Fibroblast of lung (primary cell): ENCODE results near the gene PRSS12. TPM values are rescaled to one million over a fixed set of nuclear protein-coding genes. Genes with fewer than 3 reads are reported as not detected.
A peak's percentile ranks its signal among the peaks of the same experiment; 100 is the strongest.

ENCODE experiments used
- DNase-seq, 2 donors: peaks; one replicate each; pipeline versions ENCODE4 v3.0.0 to v3.0.0-alpha.2; 2010; ENCODE audit warnings: low read depth in 2 of 2
- H2AFZ ChIP-seq: 2 replicates; pipeline ENCODE4 v1.5.1; 2012; ENCODE audit warnings: low read length, control low read depth, inconsistent platforms
- H3K27ac ChIP-seq: 2 replicates; pipeline ENCODE4 v1.5.1; 2011; ENCODE audit warnings: low read length, control low read depth; ENCODE audit not compliant: insufficient read depth
- H3K27me3 ChIP-seq: 2 replicates; pipeline ENCODE4 v1.5.1; 2011; ENCODE audit warnings: mild to moderate bottlenecking, low read length; ENCODE audit not compliant: control insufficient read depth, insufficient read depth
- H3K36me3 ChIP-seq: 2 replicates; pipeline ENCODE4 v1.5.1; 2011; ENCODE audit warnings: low read length; ENCODE audit not compliant: control insufficient read depth, insufficient read depth
- H3K4me1 ChIP-seq: 2 replicates; pipeline ENCODE4 v1.5.1; 2011; ENCODE audit warnings: low read length; ENCODE audit not compliant: control insufficient read depth, insufficient read depth; ENCODE audit errors: extremely low read depth
- H3K4me2 ChIP-seq: 2 replicates; pipeline ENCODE4 v1.5.1; 2011; ENCODE audit warnings: low read length, control low read depth; ENCODE audit not compliant: insufficient read depth; ENCODE audit errors: extremely low read depth
- H3K4me3 ChIP-seq, 4 experiments: fragments of 200-600 bp in 1 of 4; sonication (generic) in 1 of 4; replicated peaks in 1 of 4; 2 replicates each; pipeline ENCODE4 v1.5.1; 2011 to 2016; ENCODE audit warnings: low read length in 4 of 4, low read depth in 3 of 4, mild to moderate bottlenecking in 3 of 4, control low read depth in 2 of 4, inconsistent platforms in 1 of 4, mixed read lengths in 1 of 4; ENCODE audit not compliant: insufficient read depth in 1 of 4; ENCODE audit errors: control extremely low read depth in 1 of 4
- H3K79me2 ChIP-seq: 2 replicates; pipeline ENCODE4 v1.5.1; 2012; ENCODE audit warnings: mild to moderate bottlenecking, low read length, inconsistent platforms; ENCODE audit not compliant: control insufficient read depth, insufficient read depth
- H3K9ac ChIP-seq: 2 replicates; pipeline ENCODE4 v1.5.1; 2011; ENCODE audit warnings: mild to moderate bottlenecking, low read length, control low read depth; ENCODE audit not compliant: insufficient read depth
- H3K9me3 ChIP-seq: 2 replicates; pipeline ENCODE4 v1.5.1; 2012; ENCODE audit warnings: low read depth, low read length; ENCODE audit not compliant: control insufficient read depth, insufficient read depth
- H4K20me1 ChIP-seq: 2 replicates; pipeline ENCODE4 v1.5.1; 2011; ENCODE audit warnings: low read length; ENCODE audit not compliant: control insufficient read depth, insufficient read depth; ENCODE audit errors: extremely low read depth
- CTCF ChIP-seq, 2 donors: IDR thresholded peaks in 1 of 2; conservative IDR thresholded peaks in 1 of 2; 1 replicate in 1 of 2; 2 replicates in 1 of 2; pipeline ENCODE4 v1.5.1; 2011 to 2012; ENCODE audit warnings: low read length in 2 of 2, control low read depth in 1 of 2, inconsistent platforms in 1 of 2, low read depth in 1 of 2, mild to moderate bottlenecking in 1 of 2
- EZH2 ChIP-seq: IDR thresholded peaks from 2 replicates; pipeline ENCODE4 v1.5.1; 2012; ENCODE audit warnings: low read length, control low read depth, mild to moderate bottlenecking; ENCODE audit errors: missing control alignments
- polyA plus RNA-seq, 2 donors: library from polyadenylated mRNA; depleted of rRNA in 1 of 2; stranded (reverse) in 1 of 2; unstranded in 1 of 2; fragments of >200 nt; gene quantifications; 2 replicates each; pipeline ENCODE4 v1.2.1, GENCODE V29; 2011 to 2012; ENCODE audit warnings: missing spikeins in 1 of 2
- total RNA-seq: library from RNA; depleted of rRNA; stranded (reverse); fragments of >200 nt; gene quantifications from 2 replicates; pipeline ENCODE4 v1.2.1, GENCODE V29; 2014

PRSS12 gene
- total and polyA plus RNA-seq, 2 donors (not counting 1 experiment from before 2014, with no cell fraction given): 59.9 to 104 TPM

- TF ChIP-seq EZH2: no peak
- TF ChIP-seq CTCF (conservative IDR thresholded peaks at IDR 0.05 in 1 of 2, IDR thresholded peaks at IDR 0.05 in 1 of 2; ENCODE audit: low read depth in 1 of 2, low read length in 2 of 2): no peak
- H3K4me3 ChIP-seq: no peak overlapping the region
- no peaks in the 10 kb centered on the region for H3K79me2 ChIP-seq
- no peak for DNase-seq
- no peak overlapping the region for H3K4me2 ChIP-seq
- H3K36me3 ChIP-seq: no peaks in the 10 kb centered on the region
- H3K4me1 ChIP-seq: no peaks in the 10 kb centered on the region
- no peaks in the 10 kb centered on the region for H4K20me1 ChIP-seq
- H3K27me3 ChIP-seq: no peaks in the 10 kb centered on the region
- no peaks in the 10 kb centered on the region for H3K9me3 ChIP-seq
- no peak overlapping the region for H3K27ac ChIP-seq
- no peak overlapping the region for H2AFZ ChIP-seq
- H3K9ac ChIP-seq: no peak overlapping the region
Measured at GRCh38 chr4:118398226-118399090, 45.7 kb upstream of the PRSS12 start.

GRCh38 chr4:118397623-118397979 lies 44.8 kb upstream of the PRSS12 start:
- H3K9me3 ChIP-seq: no peaks in the 10 kb centered on the region
- H3K4me3 ChIP-seq: no peak overlapping the region
- no peaks in the 10 kb centered on the region for H4K20me1 ChIP-seq
- no peak overlapping the region for H3K9ac ChIP-seq
- no peaks in the 10 kb centered on the region for H3K4me1 ChIP-seq
- no peak overlapping the region for H3K4me2 ChIP-seq
- H3K27ac ChIP-seq: no peak overlapping the region
- no peaks in the 10 kb centered on the region for H3K36me3 ChIP-seq
- H3K27me3 ChIP-seq: no peaks in the 10 kb centered on the region
- H3K79me2 ChIP-seq: no peaks in the 10 kb centered on the region
- TF ChIP-seq EZH2 (no peak), CTCF (conservative IDR thresholded peaks at IDR 0.05 in 1 of 2, IDR thresholded peaks at IDR 0.05 in 1 of 2; ENCODE audit: low read depth in 1 of 2, low read length in 2 of 2) (no peak)
- H2AFZ ChIP-seq: no peak overlapping the region
- no peak for DNase-seq

- Histone ChIP-seq H3K27ac (no peak overlapping the region), H3K36me3 (no peaks in the 10 kb centered on the region), H3K4me2 (no peak overlapping the region), H3K79me2 (no peaks in the 10 kb centered on the region), H4K20me1 (no peaks in the 10 kb centered on the region), H2AFZ (peak overlapping the region; percentile 23), H3K4me3 (no peak overlapping the region), H3K9ac (no peak overlapping the region), H3K27me3 (no peaks in the 10 kb centered on the region), H3K4me1 (no peaks in the 10 kb centered on the region), H3K9me3 (no peaks in the 10 kb centered on the region)
- no peak for DNase-seq
- TF ChIP-seq EZH2 (no peak), CTCF (conservative IDR thresholded peaks at IDR 0.05 in 1 of 2, IDR thresholded peaks at IDR 0.05 in 1 of 2; ENCODE audit: low read depth in 1 of 2, low read length in 2 of 2) (no peak)
Measured at GRCh38 chr4:118396881-118397622, 44.2 kb upstream of the PRSS12 start.
